ENCODE data around the gene AFF1.

AFF1 gene, protein sequence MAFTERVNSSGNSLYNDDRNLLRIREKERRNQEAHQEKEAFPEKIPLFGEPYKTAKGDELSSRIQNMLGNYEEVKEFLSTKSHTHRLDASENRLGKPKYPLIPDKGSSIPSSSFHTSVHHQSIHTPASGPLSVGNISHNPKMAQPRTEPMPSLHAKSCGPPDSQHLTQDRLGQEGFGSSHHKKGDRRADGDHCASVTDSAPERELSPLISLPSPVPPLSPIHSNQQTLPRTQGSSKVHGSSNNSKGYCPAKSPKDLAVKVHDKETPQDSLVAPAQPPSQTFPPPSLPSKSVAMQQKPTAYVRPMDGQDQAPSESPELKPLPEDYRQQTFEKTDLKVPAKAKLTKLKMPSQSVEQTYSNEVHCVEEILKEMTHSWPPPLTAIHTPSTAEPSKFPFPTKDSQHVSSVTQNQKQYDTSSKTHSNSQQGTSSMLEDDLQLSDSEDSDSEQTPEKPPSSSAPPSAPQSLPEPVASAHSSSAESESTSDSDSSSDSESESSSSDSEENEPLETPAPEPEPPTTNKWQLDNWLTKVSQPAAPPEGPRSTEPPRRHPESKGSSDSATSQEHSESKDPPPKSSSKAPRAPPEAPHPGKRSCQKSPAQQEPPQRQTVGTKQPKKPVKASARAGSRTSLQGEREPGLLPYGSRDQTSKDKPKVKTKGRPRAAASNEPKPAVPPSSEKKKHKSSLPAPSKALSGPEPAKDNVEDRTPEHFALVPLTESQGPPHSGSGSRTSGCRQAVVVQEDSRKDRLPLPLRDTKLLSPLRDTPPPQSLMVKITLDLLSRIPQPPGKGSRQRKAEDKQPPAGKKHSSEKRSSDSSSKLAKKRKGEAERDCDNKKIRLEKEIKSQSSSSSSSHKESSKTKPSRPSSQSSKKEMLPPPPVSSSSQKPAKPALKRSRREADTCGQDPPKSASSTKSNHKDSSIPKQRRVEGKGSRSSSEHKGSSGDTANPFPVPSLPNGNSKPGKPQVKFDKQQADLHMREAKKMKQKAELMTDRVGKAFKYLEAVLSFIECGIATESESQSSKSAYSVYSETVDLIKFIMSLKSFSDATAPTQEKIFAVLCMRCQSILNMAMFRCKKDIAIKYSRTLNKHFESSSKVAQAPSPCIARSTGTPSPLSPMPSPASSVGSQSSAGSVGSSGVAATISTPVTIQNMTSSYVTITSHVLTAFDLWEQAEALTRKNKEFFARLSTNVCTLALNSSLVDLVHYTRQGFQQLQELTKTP

DNA sequence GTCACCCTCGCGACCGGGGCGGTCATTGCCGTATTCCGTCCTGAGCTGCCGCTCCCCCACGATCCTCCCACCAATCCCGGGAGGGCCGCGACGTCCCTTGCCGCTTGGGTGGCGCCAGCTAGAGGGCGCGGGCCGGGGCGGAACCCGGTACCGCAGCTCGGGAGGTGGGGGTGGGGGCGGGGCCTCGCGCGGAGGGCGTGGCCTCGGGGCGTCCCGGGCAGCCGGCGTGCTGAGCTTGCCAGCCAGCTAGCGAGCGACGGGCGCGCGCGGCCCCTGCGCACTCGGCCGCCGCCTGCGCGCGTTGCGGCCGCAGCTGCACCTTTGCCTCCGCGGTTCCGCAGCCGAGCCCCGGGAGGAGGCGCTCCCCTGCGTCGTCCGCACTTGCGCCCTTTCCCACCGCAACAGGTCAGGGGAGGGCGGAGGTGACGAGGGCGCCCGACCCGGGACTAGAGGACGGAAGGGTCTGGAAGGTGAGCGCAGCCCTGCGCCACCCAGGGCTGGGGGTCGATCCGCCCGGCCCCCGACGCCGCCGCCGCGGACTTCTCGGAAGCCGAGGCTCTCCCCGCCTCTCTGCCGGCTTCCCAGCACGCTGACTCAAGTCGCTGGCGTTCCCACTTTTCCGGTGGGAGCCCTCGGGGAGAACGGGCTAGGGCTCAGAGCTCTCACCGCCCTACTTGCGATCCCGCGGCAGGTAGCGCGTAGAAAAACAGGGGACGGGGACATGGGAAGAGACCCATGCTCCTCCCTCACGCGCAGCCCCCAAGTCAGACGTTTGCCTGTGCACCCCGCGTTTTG lies at the start of gene AFF1:
AFF1 (plus strand) TSS at position 241 of the 795 bp plus-strand sequence. CDS start 13,523 bp downstream, outside the sequence.
- DNase-seq (ENCODE audit: low read depth) = peak; percentile 64

DNA sequence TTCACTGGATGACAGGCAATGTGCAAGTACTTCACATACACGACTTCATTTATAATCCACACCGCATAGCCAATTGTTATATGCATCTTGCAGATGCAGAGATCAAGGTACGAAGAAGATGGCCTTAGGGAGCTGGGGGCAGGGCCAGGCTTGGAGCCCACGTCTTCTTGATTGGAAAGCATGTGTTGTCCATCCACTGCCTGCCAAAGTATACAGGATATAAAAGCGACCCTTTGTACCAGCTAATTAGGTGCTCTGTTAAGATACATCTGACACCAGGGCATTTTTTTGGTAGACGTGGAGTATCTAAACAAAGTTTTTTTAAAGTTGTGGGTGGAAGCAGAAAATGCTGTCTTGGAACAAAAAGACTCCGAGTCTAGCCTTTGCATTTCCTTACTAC lies 44.0 kb upstream of the AFF1 start:
- DNase-seq (ENCODE audit: low read depth) = no peak

DNA sequence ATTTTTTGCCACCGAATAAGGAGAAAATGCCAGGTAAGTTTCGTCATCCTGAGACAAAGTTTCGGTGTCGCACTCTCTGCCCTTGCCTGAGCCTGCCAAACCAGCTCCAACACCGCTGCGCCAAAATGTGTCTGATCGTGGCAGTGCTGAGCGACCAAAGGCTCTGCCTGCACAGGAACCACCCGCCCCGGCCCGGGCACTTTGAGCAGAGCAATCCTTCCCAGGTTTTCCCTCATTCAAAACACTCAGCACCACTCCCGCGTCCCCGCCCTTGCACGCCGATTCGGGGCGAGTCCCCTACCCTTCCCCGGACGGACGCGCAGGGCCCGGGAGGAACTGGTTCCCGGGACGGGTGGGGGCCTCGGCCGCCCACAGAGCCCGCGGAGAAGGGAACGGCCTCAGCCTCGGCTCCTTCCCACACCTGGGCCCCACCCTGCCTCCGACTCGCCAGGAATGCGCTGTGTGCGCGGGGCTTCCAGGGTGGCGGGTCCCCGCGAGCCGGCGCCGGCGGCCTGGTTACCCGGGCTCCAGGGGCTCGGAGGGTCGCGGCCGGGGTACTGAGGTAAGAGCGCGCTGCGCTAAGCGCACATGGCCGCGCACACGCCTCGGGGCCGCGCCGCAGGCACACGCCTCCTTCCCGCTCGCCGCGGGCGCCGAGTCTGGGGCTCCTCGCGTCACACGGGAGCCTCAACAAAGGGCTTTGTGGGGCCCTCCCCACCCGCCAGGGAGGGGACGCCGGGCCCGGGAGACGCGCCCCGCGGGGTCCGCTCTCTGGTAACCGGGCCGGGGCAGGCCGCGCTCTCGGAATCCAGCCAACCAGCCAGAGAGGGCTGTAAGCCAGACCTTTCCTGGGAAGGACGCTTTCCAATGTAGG lies 42.8 kb upstream of the AFF1 start, which contains the start of gene C4orf36:
C4orf36 (minus strand) TSS at position 661 of the 874 bp plus-strand sequence. CDS start 902 bp downstream, outside the sequence.
- peak; percentile 2 for DNase-seq (ENCODE audit: low read depth)

DNA sequence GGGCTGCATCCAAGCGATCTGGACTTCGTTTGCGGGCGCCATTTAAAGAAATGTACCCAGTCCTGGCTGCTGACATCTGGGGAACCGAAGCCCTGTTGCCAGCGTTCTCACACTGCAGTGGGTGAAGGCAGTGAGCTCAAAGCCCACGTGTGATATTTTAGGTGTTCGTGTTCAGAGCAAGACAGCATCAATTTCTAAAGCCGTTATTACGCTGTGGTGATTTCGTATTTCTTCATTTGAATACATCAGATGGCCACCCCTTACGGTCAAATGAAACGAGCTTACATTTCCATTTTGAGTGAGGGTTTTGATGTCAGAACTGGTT lies 42.2 kb upstream of the AFF1 start:
- DNase-seq (ENCODE audit: low read depth) = no peak

DNA sequence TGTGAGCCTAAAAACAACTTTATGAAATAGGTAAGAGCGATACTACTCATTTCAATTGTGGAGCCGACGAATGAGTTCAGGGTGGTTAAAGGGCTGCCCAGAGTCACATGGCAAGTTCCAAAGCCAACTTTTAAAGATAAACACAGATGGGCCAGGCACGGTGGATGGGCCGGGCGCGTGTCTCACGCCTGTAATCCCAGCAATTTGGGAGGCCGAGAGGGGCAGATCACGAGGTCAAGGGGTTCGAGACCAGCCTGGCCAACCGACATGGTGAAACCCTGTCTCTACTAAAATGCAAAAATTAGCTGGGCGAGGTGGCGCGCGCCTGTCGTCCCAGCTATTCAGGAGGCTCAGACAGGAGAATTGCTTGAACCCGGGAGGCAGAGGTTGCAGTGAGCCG lies 41.7 kb upstream of the AFF1 start:
- DNase-seq (ENCODE audit: low read depth) = no peak

DNA sequence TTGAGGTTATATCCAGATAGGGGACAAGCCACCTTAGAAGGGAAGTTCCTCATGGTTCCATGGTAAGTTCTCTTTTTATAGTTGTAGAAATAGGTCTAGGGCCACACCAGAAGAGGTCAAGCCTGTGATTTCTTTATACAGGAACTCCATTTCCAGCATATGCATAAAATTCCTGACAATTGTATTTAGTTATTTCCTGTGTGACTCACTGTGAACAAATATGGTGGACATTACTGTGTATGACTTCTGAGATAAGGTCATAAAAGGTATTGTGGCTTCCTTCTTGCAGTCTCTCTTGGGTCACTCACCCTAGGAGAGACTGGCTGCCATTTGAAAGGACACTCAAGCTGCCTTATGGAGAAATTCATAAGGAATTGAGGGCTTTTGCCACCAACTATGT lies 40.4 kb upstream of the AFF1 start:
- DNase-seq (ENCODE audit: low read depth) = no peak

DNA sequence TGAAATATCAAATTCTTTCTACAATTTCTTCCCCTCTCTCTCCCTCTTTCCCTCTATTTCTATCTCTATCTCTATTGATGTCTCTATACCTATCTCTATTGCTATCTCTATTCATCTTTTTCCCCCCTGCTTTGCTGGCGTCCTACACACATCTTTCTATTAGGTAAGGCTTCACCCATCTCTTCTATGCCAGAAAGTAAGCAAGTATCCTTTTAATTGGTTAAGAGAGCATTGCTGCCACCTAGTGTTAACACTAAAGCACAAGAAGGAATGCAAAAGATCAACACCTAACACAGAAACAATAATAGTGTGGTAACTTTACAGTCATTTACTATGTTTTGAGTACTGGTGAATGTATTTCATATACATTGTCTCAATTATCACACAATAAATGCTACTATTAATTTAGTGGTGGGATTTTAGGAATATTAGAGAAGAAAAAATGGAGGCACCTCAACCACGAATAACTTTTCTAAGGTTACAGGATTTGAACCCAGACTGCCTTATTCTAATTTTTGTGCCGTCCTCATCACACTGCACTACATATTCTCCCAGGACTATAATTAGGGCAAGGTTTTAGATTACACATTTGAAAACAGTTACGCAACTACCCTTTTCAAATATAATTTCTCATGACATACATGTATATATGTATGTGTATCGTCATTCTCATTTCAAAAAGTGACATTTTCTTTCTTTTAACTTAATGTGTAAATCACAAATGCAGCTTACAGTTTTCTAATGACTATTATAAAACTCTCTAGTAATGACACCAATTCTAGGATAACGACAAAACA lies 38.9 kb upstream of the AFF1 start:
- DNase-seq (ENCODE audit: low read depth) = no peak

DNA sequence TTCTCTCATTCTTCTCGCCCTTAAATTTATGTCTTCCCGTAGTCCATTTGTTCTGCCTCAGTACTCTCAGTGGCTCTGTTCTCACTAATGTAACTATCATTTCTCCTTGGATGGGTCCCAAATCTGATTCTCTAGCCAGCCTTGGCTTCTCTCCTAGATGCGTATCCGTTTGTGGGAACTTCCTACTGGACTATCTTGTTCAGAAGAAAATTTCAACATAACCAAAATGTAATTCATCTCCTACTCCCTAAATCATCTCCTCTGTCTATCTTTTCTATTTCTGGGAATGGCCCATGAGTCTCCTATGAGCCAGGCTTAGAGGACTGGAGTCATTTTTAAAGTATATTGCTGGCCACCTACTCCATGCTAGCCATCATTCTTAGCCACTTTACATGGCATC lies 38.2 kb upstream of the AFF1 start:
- no peak for DNase-seq (ENCODE audit: low read depth)

DNA sequence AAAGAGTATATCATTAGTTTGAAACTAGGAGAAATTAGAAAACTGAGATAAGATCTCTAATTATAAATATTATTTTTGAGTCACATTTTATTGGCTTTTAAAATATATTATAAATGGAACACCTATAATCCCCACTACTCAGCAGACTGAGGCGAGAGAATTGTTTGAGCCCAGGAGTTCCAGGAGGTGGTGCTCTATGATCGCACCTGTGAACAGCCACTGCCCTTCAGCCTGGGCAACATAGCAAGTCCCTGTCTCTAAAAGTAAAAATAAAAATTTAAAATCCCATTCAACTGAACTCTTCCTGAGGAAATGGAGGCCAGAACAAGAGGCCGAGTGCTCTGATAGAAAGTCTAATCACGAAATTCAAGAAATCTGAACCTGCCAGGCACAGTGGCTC lies 36.2 kb upstream of the AFF1 start:
- no peak for DNase-seq (ENCODE audit: low read depth)

DNA sequence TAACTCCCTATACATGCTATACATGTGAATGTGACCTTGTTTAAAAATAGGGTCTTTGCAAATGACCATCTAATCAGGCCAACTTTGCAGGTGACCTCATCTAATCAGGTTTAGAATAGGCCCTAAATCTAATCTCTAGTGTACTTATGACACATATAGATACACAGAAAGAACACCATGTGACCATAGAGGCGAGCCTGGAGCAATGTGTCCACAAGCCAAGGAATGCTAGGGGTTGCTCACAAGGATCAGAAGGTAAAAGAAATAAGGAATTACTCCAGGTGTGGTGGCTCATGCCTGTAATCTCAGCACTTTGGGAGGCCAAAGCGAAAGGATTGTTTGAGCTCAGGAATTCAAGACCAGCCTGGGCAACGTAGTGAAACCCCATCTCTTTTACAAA lies 32.9 kb upstream of the AFF1 start:
- no peak for DNase-seq (ENCODE audit: low read depth)

DNA sequence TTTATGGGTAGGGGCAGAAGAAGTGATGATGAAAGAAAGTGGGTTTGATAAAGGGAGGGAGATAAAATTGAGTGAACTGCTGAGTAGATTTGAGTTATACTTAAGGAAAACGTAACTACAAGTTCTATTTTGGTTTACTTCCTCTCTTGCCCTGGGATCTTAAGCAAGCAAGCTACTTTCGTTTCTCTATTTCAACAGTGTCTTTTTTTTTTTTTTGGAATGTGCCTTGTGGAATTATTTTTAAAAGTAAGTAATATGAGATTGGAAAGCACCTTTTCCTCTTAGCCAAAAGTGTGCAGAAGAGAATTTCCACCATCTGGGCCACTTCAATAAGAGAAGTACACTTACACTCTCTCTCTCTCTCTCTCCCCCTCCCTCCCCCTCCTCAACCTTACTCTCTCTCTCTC lies 26.6 kb upstream of the AFF1 start:
- DNase-seq (ENCODE audit: low read depth) = no peak

DNA sequence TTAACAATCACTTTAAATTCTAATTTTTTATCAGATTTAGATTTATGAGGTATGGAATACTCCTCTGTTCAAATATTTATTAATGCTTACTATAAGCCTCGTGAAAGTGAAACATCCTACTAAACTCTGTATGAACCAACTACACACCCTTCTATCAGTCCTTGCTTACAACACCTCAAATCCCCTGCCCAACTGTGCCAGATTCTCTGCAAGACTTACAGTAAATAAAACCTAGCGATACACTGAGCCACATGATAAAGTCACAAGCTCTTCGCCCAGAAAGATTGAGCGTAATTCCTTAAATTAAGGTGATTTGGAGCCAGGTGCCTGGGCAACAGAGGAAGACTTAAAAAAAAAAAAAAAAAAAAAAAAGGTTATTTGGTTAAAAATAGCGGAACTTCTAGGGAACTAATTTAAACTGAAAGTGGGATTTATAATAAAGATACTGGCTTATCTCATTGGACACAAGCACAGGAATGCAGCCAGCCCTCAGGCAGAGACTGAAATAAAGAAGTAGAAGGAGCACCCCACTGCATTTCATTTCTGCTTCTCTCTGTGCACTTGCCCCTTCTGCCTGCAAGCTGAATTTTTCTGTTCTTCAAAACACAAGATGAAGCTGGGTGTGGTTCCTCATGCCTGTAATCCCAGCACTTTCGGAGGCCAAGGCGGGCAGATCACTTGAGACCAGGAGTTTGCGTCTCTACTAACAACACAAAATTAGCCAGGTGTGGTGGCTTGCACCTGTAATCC lies 25.1 kb upstream of the AFF1 start:
- no peak for DNase-seq (ENCODE audit: low read depth)

DNA sequence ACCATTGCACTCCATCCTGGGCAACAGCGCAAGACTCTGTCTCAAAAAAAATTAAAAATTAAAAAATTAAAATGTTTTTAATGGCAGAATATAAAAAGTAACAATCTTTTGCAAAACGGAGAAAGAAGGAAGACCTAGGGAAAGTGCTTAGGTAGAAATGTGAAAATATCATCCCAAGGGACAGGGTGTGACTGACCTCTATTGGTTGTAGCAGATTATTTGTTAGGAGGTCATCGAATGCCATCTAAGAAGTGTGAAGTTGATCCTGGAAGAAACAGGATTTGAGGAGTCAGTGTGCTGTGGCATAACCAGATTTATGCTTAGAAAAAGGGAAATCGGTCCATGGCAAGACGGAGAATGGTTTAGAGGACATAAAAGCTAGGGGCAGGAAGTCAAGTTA lies 24.4 kb upstream of the AFF1 start:
- DNase-seq (ENCODE audit: low read depth) = no peak

DNA sequence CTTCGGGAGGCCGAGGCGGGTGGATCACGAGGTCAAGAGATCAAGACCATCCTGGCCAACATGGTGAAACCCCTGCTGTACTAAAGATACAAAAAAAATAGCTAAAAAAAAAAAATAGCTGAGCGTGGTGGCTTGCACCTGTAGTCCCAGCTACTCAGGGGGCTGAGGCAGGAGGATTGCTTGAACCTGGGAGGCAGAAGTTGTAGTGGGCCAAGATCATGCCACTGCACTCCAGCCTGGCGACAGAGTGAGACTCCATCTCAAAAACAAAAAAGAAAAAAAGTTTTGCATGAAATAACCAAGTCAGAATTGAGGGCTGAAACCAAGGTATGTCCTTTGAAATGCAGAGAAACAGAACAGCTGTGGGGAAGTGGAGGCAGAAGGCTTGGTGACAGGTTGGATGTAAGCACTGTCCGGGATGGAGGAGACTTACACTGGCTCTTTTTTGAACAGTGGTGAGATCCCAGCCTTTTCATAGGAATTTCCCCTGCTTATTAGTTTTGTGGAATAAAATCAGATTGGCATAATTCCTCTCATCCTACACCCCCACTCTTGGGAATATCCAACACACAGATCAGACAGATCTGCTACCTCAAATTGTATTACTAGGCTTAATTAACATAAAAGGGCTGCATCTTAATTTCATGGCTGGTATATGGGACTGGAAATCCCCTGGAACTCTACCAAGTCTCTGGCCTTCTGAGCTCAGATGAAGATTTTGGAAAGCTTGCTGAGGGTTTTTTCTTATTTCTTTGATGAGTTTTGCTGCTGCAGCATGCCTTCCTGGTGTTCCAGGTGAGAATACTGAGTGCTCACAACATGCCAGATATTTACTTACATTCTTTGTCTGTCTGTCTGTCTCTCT lies 23.8 kb upstream of the AFF1 start:
- no peak for DNase-seq (ENCODE audit: low read depth)

DNA sequence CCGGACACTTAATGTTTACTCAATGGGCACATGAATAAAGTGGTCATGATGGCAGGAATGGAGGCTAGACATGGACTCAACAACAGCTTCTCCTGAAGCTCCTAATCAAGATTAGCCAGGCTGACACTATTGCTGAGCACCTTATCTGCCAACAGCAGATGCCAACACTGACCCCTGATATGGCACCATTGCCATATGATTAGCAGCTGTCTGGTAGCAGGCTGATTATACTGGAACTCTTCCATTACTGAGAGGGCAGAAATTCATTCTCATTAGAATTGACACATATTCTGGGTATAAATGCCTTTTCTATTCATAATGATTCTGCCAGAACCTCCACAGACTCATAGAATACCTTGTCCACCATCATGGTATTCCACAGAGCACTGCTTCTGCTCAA lies 18.4 kb upstream of the AFF1 start:
- no peak for DNase-seq (ENCODE audit: low read depth)

DNA sequence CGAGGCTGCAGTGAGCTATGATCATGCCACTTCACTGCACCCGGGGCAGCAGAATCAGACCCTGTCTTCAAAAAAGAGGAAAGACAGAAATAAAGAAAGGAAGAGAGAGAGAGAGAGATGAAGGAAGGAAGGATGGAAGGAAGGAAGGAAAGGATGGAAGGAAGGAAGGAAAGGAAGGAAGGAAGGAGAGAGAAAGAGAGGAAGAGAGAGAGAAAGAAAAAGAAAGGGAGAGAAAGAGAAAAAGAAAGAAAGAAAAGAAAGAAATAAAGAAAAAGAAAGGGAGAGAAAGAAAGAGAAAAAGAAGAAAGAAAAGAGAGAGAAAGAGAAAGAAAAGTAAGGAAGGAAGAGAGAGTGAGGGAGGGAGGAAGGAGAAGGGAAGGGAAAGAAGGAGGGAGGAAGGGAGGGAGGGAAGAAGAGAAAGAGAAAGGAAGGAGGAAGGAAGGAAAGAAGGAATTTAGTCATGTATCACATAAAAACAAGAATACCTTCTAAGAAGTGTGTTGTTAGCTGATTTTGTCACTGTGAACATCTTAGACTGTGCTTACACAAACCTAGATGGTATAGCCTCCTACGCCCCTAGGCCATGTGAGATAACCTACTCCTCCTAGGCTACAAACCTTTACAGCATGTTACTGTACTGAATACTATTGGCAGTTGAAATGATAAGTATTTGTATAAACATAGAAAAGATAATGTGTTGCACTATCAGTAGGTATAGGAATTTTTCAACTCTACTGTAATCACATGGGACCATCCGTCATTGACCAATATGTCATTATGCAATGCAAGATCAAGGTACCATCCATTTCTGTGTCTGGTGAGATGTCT lies 17.4 kb upstream of the AFF1 start:
- DNase-seq (ENCODE audit: low read depth) = no peak

DNA sequence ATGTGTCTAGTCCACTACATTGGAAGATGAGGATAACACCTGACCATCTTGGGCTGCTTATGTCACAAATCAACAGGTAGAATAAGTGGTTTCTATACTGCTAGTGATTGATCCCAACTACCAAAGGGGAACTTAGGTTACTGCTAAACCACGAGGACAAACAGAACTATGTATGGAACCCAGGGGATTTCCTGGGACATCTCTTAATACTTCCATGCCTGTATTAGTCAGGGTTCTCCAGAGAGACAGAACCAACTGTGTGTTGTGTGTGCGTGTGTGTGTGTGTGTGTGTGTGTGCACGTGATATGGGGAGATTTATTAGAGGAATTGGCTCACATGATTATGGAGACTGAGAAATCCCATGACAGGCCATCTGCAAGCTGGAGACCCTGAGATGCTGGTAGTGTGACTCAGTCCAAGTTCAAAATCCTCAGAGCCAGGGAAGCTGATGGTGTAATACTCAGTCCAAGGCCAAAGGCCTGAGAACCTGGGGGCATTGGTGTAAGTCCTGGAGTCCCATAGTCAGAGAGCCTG lies 16.2 kb upstream of the AFF1 start:
- DNase-seq (ENCODE audit: low read depth) = no peak
